ENCODE data around the gene TRAM2.

GRCh38 chr6:52574709-52575501 lies 2.0 kb downstream of the TRAM2 start:
- TF ChIP-seq CTCF (IDR thresholded peaks at IDR 0.05) (no peak), POLR2A (IDR thresholded peaks at IDR 0.05) (no peak)

Data from testis (tissue), 2 donors.